Keratinocyte (primary cell): ENCODE data around the gene TEX26.

Source experiments
- EZH2 ChIP-seq: IDR thresholded peaks from one replicate; pipeline ENCODE4 v1.6.1; 2012; ENCODE audit warnings: inconsistent platforms, mild to moderate bottlenecking, low read length, moderate library complexity
- TF ChIP-seq, protein P1 (sequence below), 3 experiments: IDR thresholded peaks in 1 of 3; conservative IDR thresholded peaks in 1 of 3; optimal IDR thresholded peaks in 1 of 3; 2 replicates in 2 of 3; 3 replicates in 1 of 3; pipeline versions ENCODE3 to v1.5.1; 2011; ENCODE audit warnings: low read length in 3 of 3, mild to moderate bottlenecking in 3 of 3, moderate library complexity in 2 of 3, control low read depth in 1 of 3, inconsistent platforms in 1 of 3; ENCODE audit not compliant: insufficient read depth in 2 of 3; ENCODE audit errors: extremely low read depth in 1 of 3

DNA sequence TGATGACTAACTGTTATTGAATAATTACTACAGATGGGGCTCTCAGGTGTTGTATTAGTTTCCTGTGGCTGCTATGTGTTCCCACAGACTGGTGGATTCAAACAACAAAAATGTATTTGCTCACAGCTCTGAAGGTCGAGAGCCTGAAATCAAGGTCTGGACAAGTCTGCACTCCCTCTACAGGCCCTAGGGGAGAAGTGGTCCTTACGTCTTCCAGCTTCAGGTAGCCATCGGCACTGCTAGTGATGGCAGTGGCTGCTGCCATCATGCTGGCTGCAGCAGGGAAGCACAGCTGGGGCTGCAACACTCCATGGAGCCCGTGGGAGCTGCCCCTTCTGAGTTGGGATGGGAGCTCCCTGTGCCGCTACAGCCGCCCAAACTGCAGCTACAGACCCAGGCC, 1.9 kb downstream of the TEX26 start:
- TF ChIP-seq, protein P1, sequence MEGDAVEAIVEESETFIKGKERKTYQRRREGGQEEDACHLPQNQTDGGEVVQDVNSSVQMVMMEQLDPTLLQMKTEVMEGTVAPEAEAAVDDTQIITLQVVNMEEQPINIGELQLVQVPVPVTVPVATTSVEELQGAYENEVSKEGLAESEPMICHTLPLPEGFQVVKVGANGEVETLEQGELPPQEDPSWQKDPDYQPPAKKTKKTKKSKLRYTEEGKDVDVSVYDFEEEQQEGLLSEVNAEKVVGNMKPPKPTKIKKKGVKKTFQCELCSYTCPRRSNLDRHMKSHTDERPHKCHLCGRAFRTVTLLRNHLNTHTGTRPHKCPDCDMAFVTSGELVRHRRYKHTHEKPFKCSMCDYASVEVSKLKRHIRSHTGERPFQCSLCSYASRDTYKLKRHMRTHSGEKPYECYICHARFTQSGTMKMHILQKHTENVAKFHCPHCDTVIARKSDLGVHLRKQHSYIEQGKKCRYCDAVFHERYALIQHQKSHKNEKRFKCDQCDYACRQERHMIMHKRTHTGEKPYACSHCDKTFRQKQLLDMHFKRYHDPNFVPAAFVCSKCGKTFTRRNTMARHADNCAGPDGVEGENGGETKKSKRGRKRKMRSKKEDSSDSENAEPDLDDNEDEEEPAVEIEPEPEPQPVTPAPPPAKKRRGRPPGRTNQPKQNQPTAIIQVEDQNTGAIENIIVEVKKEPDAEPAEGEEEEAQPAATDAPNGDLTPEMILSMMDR (optimal IDR thresholded peaks at IDR 0.05 in 1 of 3, IDR thresholded peaks at IDR 0.05 in 1 of 3, conservative IDR thresholded peaks at IDR 0.05 in 1 of 3; ENCODE audit: extremely low read depth in 1 of 3, insufficient read depth in 2 of 3, low read length in 3 of 3) = no peak
- TF ChIP-seq EZH2 = no peak
